ENCODE measurements around the gene CACNB2. TPM values are rescaled to one million over a fixed set of nuclear protein-coding genes. Genes with fewer than 3 reads are reported as not detected.

Gene CACNB2
- total and polyA plus RNA-seq, 2 of the 13 experiments (the other 11 are each of a cell fraction or from before 2014, with no cell fraction given) = not detected

DNA sequence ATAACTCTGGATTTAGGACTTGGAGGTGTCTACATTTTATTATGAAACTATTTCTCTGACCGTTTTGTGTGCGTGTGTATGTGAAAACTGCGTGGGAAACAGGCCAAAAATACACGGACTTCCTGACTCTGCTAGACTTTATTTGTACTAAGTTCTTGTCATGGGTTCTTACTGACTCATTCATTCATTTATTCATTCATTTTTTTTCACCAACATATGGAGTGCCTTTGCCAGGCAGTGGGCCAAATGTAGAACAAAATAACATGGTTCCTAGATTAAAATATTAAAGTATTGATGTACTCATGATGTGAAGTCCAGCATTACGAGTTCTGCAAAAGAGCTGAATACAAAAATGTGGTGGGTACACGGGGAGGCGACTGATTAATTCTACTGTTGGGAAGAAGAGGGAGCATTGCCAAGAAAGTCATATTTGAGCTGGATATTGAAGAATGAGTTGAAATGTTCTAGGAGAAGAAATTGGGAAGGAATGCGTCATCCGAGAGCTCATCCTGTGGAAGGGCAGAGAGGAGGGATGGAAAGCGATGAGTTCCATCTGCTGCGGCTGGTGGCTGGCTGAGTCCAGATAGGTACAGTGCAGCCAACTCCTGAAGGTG lies 24.6 kb downstream of the CACNB2 start (continued):
- TF ChIP-seq, protein P1, sequence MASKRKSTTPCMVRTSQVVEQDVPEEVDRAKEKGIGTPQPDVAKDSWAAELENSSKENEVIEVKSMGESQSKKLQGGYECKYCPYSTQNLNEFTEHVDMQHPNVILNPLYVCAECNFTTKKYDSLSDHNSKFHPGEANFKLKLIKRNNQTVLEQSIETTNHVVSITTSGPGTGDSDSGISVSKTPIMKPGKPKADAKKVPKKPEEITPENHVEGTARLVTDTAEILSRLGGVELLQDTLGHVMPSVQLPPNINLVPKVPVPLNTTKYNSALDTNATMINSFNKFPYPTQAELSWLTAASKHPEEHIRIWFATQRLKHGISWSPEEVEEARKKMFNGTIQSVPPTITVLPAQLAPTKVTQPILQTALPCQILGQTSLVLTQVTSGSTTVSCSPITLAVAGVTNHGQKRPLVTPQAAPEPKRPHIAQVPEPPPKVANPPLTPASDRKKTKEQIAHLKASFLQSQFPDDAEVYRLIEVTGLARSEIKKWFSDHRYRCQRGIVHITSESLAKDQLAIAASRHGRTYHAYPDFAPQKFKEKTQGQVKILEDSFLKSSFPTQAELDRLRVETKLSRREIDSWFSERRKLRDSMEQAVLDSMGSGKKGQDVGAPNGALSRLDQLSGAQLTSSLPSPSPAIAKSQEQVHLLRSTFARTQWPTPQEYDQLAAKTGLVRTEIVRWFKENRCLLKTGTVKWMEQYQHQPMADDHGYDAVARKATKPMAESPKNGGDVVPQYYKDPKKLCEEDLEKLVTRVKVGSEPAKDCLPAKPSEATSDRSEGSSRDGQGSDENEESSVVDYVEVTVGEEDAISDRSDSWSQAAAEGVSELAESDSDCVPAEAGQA (IDR thresholded peaks at IDR 0.05; ENCODE audit: low read depth) = no peak
- TF ChIP-seq, protein P1 (CRISPR knock-in tag; IDR thresholded peaks at IDR 0.05; ENCODE audit: borderline replicate concordance) = no peak
- TF ChIP-seq ZNF850 (CRISPR knock-in tag; conservative IDR thresholded peaks at IDR 0.05) = no peak
- TF ChIP-seq ZNF550 (CRISPR knock-in tag; IDR thresholded peaks at IDR 0.05; ENCODE audit: borderline replicate concordance) = no peak
- TF ChIP-seq GATA4 (IDR thresholded peaks at IDR 0.05; ENCODE audit: borderline replicate concordance, low read depth) = no peak
- TF ChIP-seq SRSF1 (optimal IDR thresholded peaks at IDR 0.05; ENCODE audit: low read depth, low read length) = no peak
- TF ChIP-seq, protein P2, sequence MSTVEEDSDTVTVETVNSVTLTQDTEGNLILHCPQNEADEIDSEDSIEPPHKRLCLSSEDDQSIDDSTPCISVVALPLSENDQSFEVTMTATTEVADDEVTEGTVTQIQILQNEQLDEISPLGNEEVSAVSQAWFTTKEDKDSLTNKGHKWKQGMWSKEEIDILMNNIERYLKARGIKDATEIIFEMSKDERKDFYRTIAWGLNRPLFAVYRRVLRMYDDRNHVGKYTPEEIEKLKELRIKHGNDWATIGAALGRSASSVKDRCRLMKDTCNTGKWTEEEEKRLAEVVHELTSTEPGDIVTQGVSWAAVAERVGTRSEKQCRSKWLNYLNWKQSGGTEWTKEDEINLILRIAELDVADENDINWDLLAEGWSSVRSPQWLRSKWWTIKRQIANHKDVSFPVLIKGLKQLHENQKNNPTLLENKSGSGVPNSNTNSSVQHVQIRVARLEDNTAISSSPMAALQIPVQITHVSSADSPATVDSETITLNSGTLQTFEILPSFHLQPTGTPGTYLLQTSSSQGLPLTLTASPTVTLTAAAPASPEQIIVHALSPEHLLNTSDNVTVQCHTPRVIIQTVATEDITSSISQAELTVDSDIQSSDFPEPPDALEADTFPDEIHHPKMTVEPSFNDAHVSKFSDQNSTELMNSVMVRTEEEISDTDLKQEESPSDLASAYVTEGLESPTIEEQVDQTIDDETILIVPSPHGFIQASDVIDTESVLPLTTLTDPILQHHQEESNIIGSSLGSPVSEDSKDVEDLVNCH (CRISPR knock-in tag; IDR thresholded peaks at IDR 0.05) = no peak
- no peak for TF ChIP-seq SATB2 (CRISPR knock-in tag; IDR thresholded peaks at IDR 0.05)
- TF ChIP-seq NCOA2 (CRISPR knock-in tag; IDR thresholded peaks at IDR 0.05) = no peak
- TF ChIP-seq, protein P3, sequence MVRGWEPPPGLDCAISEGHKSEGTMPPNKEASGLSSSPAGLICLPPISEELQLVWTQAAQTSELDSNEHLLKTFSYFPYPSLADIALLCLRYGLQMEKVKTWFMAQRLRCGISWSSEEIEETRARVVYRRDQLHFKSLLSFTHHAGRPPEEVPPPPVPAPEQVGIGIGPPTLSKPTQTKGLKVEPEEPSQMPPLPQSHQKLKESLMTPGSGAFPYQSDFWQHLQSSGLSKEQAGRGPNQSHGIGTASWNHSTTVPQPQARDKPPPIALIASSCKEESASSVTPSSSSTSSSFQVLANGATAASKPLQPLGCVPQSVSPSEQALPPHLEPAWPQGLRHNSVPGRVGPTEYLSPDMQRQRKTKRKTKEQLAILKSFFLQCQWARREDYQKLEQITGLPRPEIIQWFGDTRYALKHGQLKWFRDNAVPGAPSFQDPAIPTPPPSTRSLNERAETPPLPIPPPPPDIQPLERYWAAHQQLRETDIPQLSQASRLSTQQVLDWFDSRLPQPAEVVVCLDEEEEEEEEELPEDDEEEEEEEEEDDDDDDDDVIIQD (CRISPR knock-in tag; IDR thresholded peaks at IDR 0.05; ENCODE audit: low read depth) = no peak
- TF ChIP-seq, protein P4, sequence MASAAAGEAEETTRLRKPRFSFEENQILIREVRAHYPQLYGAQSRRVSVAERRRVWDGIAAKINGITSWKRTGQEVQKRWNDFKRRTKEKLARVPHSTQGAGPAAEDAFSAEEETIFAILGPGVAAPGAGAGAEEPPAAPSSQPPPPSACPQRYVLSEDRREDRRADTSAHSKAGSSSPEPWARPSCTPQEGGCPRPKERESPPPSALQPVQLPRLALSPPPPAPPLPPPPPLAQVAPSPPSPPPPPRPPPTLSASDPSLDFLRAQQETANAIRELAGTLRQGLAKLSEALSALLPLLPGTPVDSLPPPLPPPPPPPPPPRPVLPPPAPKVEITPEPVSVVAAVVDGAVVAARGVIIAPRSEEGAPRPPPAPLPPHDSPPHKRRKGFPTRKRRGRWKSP (CRISPR knock-in tag; IDR thresholded peaks at IDR 0.05) = no peak
- TF ChIP-seq HOXA5 (CRISPR knock-in tag; IDR thresholded peaks at IDR 0.05) = no peak
- TF ChIP-seq ZNF790 (CRISPR knock-in tag; IDR thresholded peaks at IDR 0.05; ENCODE audit: borderline replicate concordance) = no peak
- TF ChIP-seq EHMT2 (IDR thresholded peaks at IDR 0.05; ENCODE audit: borderline replicate concordance, low read depth, low read length) = no peak
- TF ChIP-seq SP5 (CRISPR knock-in tag; IDR thresholded peaks at IDR 0.05; ENCODE audit: borderline replicate concordance, low read depth) = no peak
